ENCODE data around the gene NKIRAS2.

DNA sequence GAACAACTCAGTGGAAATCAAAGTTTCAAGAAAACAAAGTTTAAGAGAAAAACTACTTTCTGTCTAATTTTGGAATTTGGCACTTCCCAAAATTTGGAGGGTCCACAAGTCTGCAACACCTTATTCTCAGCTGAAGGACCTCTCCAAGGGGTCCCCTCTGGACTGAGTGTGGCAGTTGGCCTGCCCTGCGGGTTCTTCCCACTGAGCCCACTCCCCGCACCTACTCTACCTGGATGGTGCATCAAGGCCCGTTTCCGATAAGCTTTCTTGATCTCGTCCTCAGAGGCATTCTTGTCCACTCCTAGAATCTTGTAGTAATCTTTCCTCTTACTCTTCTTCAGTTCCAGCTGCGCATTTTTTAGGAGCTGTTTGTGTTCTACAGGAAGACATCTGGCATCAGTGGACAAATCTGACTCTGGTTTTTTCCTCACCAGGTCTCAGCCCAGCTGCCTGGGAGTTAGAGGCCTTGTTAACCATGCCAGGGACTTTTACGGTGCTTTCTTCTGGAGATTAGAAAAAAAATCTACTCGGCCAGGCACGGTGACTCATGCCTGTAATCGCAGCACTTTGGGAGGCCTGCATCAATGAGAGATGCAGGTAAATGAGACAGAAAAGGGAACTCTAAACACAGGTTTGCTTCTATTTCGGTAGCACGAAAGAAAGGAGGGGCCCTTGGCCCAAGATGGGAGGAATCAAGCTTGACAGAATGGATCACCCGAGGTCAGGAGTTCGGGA, 37.7 kb upstream of the NKIRAS2 start:
- peak; percentile 26 for TF ChIP-seq POLR2AphosphoS5 (IDR thresholded peaks at IDR 0.05)
- TF ChIP-seq, protein P1, sequence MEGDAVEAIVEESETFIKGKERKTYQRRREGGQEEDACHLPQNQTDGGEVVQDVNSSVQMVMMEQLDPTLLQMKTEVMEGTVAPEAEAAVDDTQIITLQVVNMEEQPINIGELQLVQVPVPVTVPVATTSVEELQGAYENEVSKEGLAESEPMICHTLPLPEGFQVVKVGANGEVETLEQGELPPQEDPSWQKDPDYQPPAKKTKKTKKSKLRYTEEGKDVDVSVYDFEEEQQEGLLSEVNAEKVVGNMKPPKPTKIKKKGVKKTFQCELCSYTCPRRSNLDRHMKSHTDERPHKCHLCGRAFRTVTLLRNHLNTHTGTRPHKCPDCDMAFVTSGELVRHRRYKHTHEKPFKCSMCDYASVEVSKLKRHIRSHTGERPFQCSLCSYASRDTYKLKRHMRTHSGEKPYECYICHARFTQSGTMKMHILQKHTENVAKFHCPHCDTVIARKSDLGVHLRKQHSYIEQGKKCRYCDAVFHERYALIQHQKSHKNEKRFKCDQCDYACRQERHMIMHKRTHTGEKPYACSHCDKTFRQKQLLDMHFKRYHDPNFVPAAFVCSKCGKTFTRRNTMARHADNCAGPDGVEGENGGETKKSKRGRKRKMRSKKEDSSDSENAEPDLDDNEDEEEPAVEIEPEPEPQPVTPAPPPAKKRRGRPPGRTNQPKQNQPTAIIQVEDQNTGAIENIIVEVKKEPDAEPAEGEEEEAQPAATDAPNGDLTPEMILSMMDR (IDR thresholded peaks at IDR 0.05): no peak
